ENCODE data around the gene SYS1.
A peak's percentile ranks its signal among the peaks of the same experiment; 100 is the strongest.

Gene SYS1

GRCh38 chr20:45358282-45359068, 4.5 kb upstream of the SYS1 start:
- DNase-seq = no peak

DNA sequence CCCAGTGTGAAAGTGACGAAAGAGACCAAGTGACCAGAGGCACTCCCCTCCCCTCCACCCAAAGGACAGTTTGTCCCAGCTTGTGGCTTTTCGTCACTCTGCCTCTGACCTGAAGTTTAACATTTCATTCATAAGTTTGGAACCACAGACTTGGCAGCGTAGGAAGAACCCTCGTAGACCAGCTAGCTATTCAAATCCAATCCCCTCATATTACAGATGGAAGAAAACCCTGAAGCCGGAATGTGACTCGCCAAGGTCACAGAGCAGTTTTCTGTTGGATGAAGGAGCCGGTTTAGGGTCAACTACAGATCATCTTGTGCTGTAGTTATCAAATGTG, 3.9 kb upstream of the SYS1 start:
- DNase-seq = no peak

GRCh38 chr20:45359406-45360148, 3.4 kb upstream of the SYS1 start:
- no peak for DNase-seq

DNA sequence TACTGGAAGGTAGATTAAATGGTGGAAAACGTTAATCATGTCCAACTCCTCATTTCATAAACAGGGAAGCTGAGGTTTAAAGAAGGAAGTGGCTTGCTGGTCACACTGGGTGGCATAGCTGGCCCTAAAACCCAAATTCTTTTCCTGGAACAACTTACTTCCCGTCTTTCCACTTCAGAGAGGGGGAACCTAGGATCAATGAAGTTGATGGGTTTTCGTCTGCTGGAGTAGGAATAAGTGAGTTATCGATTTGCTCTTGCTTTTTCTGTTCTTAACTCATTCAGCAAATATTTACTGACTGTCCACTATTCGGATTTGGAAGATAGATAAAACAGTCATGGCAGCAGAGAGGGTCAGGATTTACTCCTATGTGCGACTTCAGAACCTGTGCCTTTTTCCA, 1.2 kb upstream of the SYS1 start:
- DNase-seq = no peak

DNA sequence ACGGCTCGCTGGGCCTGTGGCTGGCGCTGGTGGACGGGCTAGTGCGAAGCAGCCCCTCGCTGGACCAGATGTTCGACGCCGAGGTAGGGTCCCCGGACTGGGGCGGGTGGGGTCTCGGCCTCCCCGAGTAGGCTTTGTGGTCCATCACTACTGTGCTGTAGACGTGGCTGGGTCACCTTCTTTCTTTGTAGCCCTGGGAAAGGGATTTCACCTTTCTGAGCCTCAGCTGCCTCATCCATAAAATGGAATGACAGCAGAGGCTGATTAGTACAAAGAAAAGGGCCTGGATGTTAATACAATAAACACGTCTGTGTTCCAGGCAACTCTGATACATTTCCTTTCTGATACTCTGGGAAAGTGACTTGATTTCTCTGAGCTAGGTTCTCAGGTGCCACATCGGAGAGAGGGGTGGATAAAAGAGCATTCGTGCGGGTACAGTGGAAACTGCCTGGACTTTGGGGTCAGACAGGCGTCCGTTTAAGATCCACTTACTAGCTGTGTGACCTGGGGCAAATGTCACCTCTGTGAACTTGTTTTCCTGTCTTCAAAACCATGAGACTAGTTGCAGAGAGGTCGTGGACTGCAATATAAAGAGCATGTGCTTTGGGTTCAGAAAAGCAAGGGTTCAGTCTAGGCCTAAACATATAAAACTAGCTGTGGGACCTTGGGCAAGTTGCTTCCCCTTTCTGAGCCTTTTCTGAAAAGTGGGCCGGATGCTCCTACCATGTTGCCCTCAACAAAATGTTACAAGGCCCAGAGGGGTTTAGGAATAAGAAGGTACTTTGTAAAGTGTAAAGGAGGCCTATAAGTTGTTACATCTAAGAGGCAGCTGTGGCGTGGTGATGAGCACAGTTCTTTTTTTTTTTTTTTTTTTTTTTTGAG, 896 bp downstream of the SYS1 start:
- DNase-seq = no peak

- no peak for DNase-seq
Measured at GRCh38 chr20:45365444-45365970, 2.6 kb downstream of the SYS1 start.

DNA sequence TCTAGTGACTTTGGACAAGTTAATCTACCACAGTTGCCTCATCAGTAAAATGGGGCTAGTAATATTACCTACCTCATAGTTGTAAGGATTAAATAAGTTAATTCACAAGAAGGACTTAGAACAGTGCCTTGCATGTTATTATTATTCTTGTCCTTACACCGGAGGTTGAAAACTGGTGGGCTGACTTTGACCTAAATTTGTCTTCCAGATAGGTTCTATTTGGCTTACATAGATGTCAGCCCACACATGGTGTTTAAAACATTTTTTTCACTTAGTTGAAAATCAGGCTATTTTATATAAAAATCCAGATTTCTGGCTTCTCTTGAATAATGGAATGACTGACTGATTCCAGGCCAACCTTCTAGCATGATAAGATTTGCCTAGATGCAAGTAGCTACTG, 3.2 kb downstream of the SYS1 start:
- no peak for DNase-seq

DNA sequence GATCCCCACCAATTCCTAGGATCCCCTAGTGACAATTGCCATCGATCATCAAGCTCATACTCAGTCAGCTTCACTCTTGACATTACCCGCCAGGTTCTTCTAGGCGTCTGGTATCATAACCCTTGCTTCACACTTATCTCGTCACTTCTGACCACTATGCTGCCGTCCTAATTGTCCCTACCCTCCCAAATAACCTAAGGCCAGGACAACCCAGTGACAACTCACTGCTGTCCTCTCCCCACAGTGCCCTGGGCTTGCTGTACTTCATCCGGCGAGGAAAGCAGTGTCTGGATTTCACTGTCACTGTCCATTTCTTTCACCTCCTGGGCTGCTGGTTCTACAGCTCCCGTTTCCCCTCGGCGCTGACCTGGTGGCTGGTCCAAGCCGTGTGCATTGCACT, 3.7 kb downstream of the SYS1 start:
- DNase-seq = no peak

DNA sequence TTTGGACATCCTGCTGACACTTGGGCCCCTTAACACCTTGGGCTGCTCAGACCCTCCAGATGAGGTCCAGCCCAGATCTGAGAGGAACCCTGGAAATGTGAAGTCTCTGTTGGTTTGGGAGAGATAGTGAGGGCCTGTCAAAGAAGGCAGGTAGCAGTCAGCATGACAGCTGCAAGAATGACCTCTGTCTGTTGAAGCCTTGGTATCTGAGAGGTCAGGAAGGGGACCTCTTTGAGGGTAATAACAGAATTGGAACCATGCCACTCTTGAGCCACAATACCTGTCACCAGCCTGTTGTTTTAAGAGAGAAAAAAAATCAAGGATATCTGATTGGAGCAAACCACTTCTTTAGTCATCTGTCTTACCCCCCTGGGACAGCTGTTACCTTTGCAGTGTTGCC, 4.2 kb downstream of the SYS1 start:
- DNase-seq = no peak

DNA sequence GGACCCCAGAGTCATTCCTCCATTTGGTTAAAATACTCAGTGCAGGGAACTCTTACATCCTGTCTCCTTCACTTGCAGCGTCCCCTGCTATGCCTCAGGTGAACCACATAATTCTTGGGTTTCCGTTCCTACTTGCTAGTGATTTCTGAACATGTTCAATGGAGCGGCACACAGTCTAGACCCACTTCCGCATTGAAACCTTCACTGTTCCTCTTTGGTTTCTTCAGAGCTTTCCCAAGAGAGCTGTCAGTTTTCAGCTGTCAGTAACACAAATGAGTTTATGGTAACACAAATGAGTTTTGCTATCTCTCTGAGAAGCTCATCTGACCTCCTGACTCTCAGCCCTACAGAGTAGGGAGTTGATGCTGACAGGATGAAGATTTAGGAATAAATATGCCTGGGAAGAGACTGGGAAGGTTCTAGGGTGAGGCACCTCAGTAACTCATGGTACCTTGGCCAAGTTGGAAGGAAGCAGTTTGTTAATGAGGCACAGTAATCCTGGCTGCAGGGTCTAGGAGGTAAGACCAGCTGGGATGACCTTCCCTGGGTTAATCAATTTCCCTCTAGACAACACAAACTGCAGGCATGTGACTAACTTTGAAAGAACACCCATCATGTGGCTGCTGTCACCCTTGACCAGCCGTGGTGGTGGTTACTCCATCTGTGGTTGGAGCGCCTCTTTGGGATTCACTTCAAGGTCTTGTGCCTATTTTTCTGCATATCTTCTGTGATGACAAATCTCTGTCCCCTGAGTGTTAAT, 5.4 kb downstream of the SYS1 start:
- DNase-seq = no peak

GRCh38 chr20:45370571-45371160, 7.7 kb downstream of the SYS1 start:
- no peak for DNase-seq

DNA sequence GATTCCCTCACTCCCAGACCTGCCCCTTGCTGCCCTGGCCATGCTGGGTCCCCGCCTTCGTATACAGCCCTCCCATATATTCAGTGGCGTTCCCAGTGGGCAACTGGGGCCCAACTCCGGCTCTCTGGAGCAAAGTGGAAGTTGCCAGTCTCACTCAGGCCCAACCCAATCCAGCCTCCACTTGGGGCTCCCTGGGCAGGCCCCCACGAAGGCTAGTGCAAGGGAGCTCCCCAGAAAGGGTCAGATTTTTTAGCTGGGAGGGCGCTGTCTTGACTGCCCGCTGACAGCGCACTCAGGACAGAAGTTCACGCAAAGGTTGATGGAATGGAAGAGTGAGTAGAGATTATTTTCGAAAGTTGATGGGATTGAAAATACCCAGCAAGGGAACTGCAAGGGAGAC, 9.3 kb downstream of the SYS1 start:
- no peak for DNase-seq

GRCh38 chr20:45372646-45373352, 9.8 kb downstream of the SYS1 start:
- DNase-seq = no peak

DNA sequence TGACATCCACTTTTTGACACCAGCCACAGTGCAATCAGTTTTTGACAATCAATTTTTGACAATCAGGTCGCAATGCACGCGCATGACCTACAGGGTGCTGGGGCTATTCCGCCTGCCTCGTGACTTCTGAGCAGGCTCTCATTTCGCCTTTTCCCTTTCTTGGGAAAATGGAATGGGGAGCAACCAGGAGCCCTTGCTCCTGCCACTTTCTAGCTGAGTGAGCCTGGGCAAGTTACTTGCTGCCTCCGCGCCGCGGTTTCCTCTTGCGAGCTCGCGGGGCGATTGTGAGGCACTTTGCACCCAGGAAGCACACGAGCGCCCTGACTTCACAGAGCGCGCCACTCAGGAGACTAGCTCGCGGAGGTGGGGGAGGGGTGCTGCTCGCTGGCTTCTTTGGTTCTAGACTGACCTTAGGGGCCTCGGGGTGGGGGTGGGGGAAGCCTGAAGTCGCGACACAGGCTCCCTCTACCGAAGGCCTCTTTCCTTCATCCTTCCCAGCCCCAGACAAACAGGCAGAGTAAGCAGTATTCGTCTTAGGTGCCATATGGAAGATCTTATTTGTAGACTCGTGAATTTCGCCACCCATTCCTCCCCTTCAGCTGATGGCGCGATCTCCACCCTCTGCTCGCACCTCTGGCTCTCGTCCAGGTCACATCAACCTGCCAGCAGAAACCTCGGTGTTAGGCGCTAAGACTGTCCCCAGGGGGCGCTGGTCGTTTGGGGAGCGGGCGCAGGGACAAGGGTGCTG, 10.6 kb downstream of the SYS1 start:
- DNase-seq = peak; percentile 40

- DNase-seq = no peak
Measured at GRCh38 chr20:45374101-45374467, 11.1 kb downstream of the SYS1 start.

DNA sequence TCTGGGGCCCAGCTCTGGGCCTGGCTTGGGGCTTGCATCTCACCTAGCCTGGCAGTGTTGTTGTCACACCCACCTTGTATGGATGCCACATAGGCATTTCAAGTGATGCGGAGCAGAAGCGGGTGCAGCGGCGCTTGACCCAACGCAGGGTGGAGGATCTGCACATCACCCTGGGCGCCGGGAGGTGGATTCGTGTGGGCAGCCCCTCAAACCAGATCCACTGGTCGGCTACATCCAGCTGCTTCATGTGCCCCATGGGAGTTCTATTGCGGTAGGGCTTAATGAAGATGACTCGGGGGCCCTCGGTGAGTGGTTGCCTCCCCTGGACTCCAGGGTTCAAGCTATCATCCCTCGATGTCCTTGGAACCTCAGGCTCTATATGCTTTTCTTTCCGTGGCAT, 12.0 kb downstream of the SYS1 start:
- no peak for DNase-seq

- DNase-seq = no peak
Measured at GRCh38 chr20:45377269-45377668, 14.3 kb downstream of the SYS1 start.

GRCh38 chr20:45378191-45378590, 15.2 kb downstream of the SYS1 start, which contains the start of gene TP53TG5:
TSS of gene TP53TG5 (minus strand) at chr20:45378325. CDS start at chr20:45378236, 89 bp downstream.
- no peak for DNase-seq

DNA sequence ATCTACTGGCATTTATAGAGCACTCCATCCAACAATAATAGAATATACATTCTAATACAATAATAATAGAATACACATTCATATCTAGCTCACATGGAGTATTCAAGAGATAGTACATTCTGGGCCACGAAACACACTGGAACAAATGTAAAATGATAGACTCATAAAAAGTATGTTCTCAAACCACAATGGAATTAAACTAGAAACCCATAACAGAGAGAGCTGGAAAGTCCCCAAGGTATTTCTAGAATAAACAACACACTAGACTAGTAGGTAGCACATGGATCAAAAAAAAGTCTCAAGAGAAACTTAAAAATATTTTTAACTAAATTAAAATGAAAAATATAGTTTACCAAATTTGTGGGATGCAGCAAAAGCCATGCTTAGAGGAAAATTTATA, 24.3 kb downstream of the SYS1 start:
- no peak for DNase-seq

- no peak for DNase-seq
Measured at GRCh38 chr20:45390931-45391330, 28.0 kb downstream of the SYS1 start.

DNA sequence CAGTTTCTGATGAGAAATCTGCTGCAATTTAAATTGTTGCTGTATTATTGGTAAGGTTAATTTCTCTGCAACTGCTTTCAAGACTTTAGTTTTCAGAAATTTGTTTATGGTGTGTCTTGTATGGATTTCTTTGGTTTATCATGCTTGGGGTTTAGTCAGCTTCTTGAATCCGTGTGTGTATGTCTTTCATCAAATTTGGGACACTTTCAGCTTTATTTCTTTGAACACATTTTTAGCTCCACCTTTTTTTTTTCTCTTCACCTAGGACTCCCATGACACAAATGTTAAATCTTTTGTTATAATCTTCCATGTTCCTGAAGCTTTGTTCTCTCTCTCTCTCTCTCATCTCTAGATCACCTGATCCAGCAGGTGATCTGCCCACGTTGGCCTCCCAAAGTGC, 28.6 kb downstream of the SYS1 start:
- no peak for DNase-seq
